GM12878 (cell line): ENCODE measurements around the gene IGF2BP2. TPM values are rescaled to one million over a fixed set of nuclear protein-coding genes. Genes with fewer than 3 reads are reported as not detected.

Source experiments
- ATAC-seq: fragments of 200-7000 bp; cut with Tn5 transposase; 3 replicates; pipeline ENCODE4 v1.9.1; 2020; ENCODE audit warnings: mild to moderate bottlenecking, moderate library complexity
- BruUV-seq: library from RNA; stranded (reverse); fragments of 400-500 nt; replicated peaks from 2 replicates; lab custom pipeline; 2021; lab: Mats Ljungman, UMichigan
- CTCF ChIA-PET: fragments of 300-600 bp; sonication (Branson Sonifier 250); formaldehyde crosslinking; extraction: SDS; loops from one replicate; lab custom pipeline; 2021; ENCODE audit warnings: inconsistent platforms; lab: Yijun Ruan, JAX
- POLR2A ChIA-PET: fragments of 350-600 bp; formaldehyde crosslinking; extraction: SDS; loops from one replicate; lab custom pipeline; 2021; ENCODE audit warnings: inconsistent platforms; lab: Charles Lee
- RAD21 ChIA-PET: fragments of 300-600 bp; sonication (Branson Sonifier 250); formaldehyde crosslinking; loops from one replicate; lab custom pipeline; 2023; ENCODE audit warnings: antibody characterized with exemption; ENCODE audit not compliant: unreplicated experiment; lab: Charles Lee
- SMC1A ChIA-PET: fragments of 300-600 bp; sonication (Branson Sonifier 250); formaldehyde crosslinking; loops from one replicate; lab custom pipeline; 2023; ENCODE audit not compliant: unreplicated experiment, uncharacterized antibody; lab: Charles Lee
- DNase-seq: peaks from one replicate; pipeline ENCODE4 v3.0.0-alpha.2; 2011; ENCODE audit warnings: low read depth, low spot score
- FAIRE-seq: peaks from 3 replicates; lab custom pipeline; 2011; peaks lifted over from hg19 to GRCh38; lab: Jason Lieb, UNC
- H2AFZ ChIP-seq: 2 replicates; pipeline ENCODE4 v1.6.0; 2011; ENCODE audit warnings: low read depth, low read length, control low read depth; ENCODE audit not compliant: control insufficient read depth
- H3K27ac ChIP-seq: 2 replicates; pipeline ENCODE4 v1.5.1; 2011; ENCODE audit warnings: control low read depth; ENCODE audit not compliant: control insufficient read depth, insufficient read depth
- H3K27me3 ChIP-seq, 2 experiments: replicated peaks in 1 of 2; 2 replicates each; pipeline versions ENCODE4 v1.6.0 to v1.6.1; 2011; ENCODE audit warnings: low read length in 1 of 2; ENCODE audit not compliant: control insufficient read depth in 2 of 2, insufficient read depth in 2 of 2
- H3K36me3 ChIP-seq, 2 experiments: 2 replicates each; pipeline ENCODE4 v1.5.1; 2011; ENCODE audit warnings: low read length in 1 of 2; ENCODE audit not compliant: control insufficient read depth in 2 of 2, insufficient read depth in 2 of 2
- H3K4me1 ChIP-seq: 2 replicates; pipeline ENCODE4 v1.6.1; 2011; ENCODE audit warnings: mild to moderate bottlenecking, low read length, moderate library complexity, mixed read lengths; ENCODE audit not compliant: control insufficient read depth, insufficient read depth
- H3K4me2 ChIP-seq: 2 replicates; pipeline ENCODE4 v1.6.0; 2011; ENCODE audit warnings: control low read depth; ENCODE audit not compliant: control insufficient read depth, insufficient read depth
- H3K4me3 ChIP-seq: fragments of 200-600 bp; sonication (generic); 2 replicates; pipeline ENCODE4 v1.5.1; 2016
- H3K79me2 ChIP-seq: 2 replicates; pipeline ENCODE4 v1.6.0; 2011; ENCODE audit warnings: low read length; ENCODE audit not compliant: control insufficient read depth, insufficient read depth
- H3K9ac ChIP-seq: 2 replicates; pipeline ENCODE4 v1.8.0; 2011; ENCODE audit warnings: low read length, control low read depth, mixed read lengths; ENCODE audit not compliant: control insufficient read depth, insufficient read depth
- H3K9me3 ChIP-seq: replicated peaks from 3 replicates; pipeline ENCODE4 v1.5.1; 2011; ENCODE audit warnings: mild to moderate bottlenecking, low read length; ENCODE audit not compliant: control insufficient read depth, insufficient read depth
- H4K20me1 ChIP-seq: 2 replicates; pipeline ENCODE4 v1.6.0; 2011; ENCODE audit not compliant: control insufficient read depth, insufficient read depth
- BCL11A ChIP-seq: IDR thresholded peaks from 2 replicates; pipeline ENCODE4 v1.6.1; 2011; ENCODE audit warnings: low read depth, low read length
- CEBPB ChIP-seq, 2 experiments: fragments of 150-350 bp in 1 of 2; IDR thresholded peaks; 2 replicates each; pipeline ENCODE4 v1.6.1; 2012 to 2014; ENCODE audit warnings: low read depth in 2 of 2, low read length in 2 of 2, borderline replicate concordance in 1 of 2, inconsistent platforms in 1 of 2
- CREM ChIP-seq: IDR thresholded peaks from 2 replicates; pipeline ENCODE4 v1.6.1; 2014; ENCODE audit warnings: antibody characterized with exemption, low read depth
- ETV6 ChIP-seq, 2 experiments: fragments of 450-650 bp in 1 of 2; IDR thresholded peaks in 1 of 2; conservative IDR thresholded peaks in 1 of 2; 2 replicates each; pipeline ENCODE4 v1.6.1; 2014; ENCODE audit warnings: antibody characterized with exemption in 1 of 2, borderline replicate concordance in 1 of 2, low read depth in 1 of 2, mild to moderate bottlenecking in 1 of 2, moderate library complexity in 1 of 2
- HDAC2 ChIP-seq: fragments of 200-600 bp; sonication (generic); IDR thresholded peaks from 2 replicates; pipeline ENCODE4 v1.6.1; 2017
- KDM1A ChIP-seq: fragments of 200-600 bp; sonication (generic); IDR thresholded peaks from 2 replicates; pipeline ENCODE4 v1.6.1; 2016; ENCODE audit warnings: borderline replicate concordance
- MAX ChIP-seq: IDR thresholded peaks from 2 replicates; pipeline ENCODE4 v1.6.1; 2012; ENCODE audit warnings: low read depth, low read length, improper control_type of control experiment
- PAX5 ChIP-seq: IDR thresholded peaks from 2 replicates; pipeline ENCODE4 v1.6.1; 2011; ENCODE audit warnings: low read depth, low read length, borderline replicate concordance
- SMAD1 ChIP-seq: fragments of 450-650 bp; IDR thresholded peaks from 2 replicates; pipeline ENCODE4 v1.6.1; 2018; ENCODE audit warnings: mild to moderate bottlenecking, low read depth; ENCODE audit not compliant: partially characterized antibody
- ZBED1 ChIP-seq: IDR thresholded peaks from 2 replicates; pipeline ENCODE4 v1.6.1; 2016; ENCODE audit warnings: borderline replicate concordance
- WGBS: methylation state at CpG from one replicate; pipeline ENCODE4 v1.1.6; 2016; ENCODE audit warnings: low lambda C conversion rate; ENCODE audit not compliant: insufficient replicate concordance, insufficient coverage; ENCODE audit errors: missing lambda C conversion rate; 5-methylcytosine and 5-hydroxymethylcytosine counted together
- in situ Hi-C: fragments of 300-500 bp; cut with MboI; formaldehyde crosslinking; loops from 9 replicates; pipeline ENCODE4 v1.14.3; 2018; ENCODE audit warnings: mixed read lengths
- intact Hi-C: fragments of 100-400 bp; cut with micrococcal nuclease; formaldehyde crosslinking; loops from one replicate; pipeline ENCODE4 v1.14.2; 2022; ENCODE audit not compliant: unreplicated experiment
- polyA plus RNA-seq, 11 experiments: library from polyadenylated mRNA; depleted of rRNA in 4 of 11; unstranded in 6 of 11; stranded (reverse) in 5 of 11; fragments of >200 nt; fragmentation: Nextera tagmentation in 4 of 11; fragmentation: Illumina TruSeq in 1 of 11; extraction: Ambion mirVana in 4 of 11; extraction: Trizol in 1 of 11; gene quantifications; 1 replicate in 1 of 11; 2 replicates in 10 of 11; pipeline versions ENCODE4 v1.2.1 to v1.2.3, GENCODE V29; 2011 to 2016; ENCODE audit warnings: inconsistent platforms in 2 of 11, missing spikeins in 2 of 11, low read depth in 1 of 11
- total RNA-seq, 4 experiments: library from RNA; depleted of rRNA in 3 of 4; stranded (reverse); fragments of >200 nt in 3 of 4; fragmentation: Illumina TruSeq in 1 of 4; extraction: Trizol in 1 of 4; gene quantifications; 2 replicates each; pipeline versions ENCODE4 v1.2.1 to v1.2.3, GENCODE V29; 2013 to 2021
- TF ChIP-seq, protein P1 (sequence below): IDR thresholded peaks from 2 replicates; pipeline ENCODE4 v1.6.1; 2012; ENCODE audit warnings: improper control_type of control experiment, low read depth, low read length; ENCODE audit not compliant: insufficient replicate concordance
- TF ChIP-seq, protein P2 (sequence below): fragments of 450-650 bp; IDR thresholded peaks from 2 replicates; pipeline ENCODE4 v1.6.1; 2017; ENCODE audit warnings: borderline replicate concordance
- TF ChIP-seq, protein P3 (sequence below): IDR thresholded peaks from 2 replicates; pipeline ENCODE4 v1.6.1; 2011; ENCODE audit warnings: low read depth, mild to moderate bottlenecking, low read length, moderate library complexity, borderline replicate concordance; ENCODE audit errors: extremely low read depth

The IGF2BP2 gene
- total and polyA plus RNA-seq, 10 of the 15 experiments (the other 5 are each of a cell fraction or from before 2014, with no cell fraction given), result 0.25 to 0.72 TPM; not detected in 8

DNA sequence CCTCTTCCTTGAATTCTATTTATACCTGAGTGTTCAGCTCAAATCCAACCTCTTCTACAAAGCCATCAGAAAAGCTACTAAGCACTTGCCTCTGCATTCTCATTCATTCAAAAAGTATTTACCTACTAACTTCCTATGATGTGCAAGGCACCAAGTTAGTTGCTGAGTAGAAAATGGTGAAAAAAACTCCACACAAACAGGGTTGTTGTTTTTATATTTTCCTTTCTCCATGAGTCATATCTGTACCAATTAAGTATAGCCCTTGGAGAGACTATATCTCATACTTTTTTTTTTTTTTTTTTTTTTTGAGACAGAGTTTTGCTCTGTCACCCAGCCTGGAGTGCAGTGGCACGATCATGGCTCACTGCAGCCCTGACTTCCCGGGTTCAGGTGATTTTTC lies 67.7 kb downstream of the IGF2BP2 start (continued):
- TF ChIP-seq, protein P1, sequence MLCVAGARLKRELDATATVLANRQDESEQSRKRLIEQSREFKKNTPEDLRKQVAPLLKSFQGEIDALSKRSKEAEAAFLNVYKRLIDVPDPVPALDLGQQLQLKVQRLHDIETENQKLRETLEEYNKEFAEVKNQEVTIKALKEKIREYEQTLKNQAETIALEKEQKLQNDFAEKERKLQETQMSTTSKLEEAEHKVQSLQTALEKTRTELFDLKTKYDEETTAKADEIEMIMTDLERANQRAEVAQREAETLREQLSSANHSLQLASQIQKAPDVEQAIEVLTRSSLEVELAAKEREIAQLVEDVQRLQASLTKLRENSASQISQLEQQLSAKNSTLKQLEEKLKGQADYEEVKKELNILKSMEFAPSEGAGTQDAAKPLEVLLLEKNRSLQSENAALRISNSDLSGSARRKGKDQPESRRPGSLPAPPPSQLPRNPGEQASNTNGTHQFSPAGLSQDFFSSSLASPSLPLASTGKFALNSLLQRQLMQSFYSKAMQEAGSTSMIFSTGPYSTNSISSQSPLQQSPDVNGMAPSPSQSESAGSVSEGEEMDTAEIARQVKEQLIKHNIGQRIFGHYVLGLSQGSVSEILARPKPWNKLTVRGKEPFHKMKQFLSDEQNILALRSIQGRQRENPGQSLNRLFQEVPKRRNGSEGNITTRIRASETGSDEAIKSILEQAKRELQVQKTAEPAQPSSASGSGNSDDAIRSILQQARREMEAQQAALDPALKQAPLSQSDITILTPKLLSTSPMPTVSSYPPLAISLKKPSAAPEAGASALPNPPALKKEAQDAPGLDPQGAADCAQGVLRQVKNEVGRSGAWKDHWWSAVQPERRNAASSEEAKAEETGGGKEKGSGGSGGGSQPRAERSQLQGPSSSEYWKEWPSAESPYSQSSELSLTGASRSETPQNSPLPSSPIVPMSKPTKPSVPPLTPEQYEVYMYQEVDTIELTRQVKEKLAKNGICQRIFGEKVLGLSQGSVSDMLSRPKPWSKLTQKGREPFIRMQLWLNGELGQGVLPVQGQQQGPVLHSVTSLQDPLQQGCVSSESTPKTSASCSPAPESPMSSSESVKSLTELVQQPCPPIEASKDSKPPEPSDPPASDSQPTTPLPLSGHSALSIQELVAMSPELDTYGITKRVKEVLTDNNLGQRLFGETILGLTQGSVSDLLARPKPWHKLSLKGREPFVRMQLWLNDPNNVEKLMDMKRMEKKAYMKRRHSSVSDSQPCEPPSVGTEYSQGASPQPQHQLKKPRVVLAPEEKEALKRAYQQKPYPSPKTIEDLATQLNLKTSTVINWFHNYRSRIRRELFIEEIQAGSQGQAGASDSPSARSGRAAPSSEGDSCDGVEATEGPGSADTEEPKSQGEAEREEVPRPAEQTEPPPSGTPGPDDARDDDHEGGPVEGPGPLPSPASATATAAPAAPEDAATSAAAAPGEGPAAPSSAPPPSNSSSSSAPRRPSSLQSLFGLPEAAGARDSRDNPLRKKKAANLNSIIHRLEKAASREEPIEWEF, result no peak
- TF ChIP-seq SMAD1 (no peak), MAX (no peak), KDM1A (no peak), BCL11A (no peak), ETV6 (conservative IDR thresholded peaks at IDR 0.05 in 1 of 2, IDR thresholded peaks at IDR 0.05 in 1 of 2; ENCODE audit: borderline replicate concordance in 1 of 2, low read depth in 1 of 2) (no peak), ZBED1 (no peak)

GRCh38 chr3:185756477-185756876 lies 68.4 kb downstream of the IGF2BP2 start:
- Histone ChIP-seq H3K79me2 (no peaks in the 10 kb centered on the region), H3K4me3 (no peak overlapping the region), H3K27ac (no peak overlapping the region), H3K9me3 (no peaks in the 10 kb centered on the region; the same call in 2 of the 3 replicates), H2AFZ (no peak overlapping the region), H3K36me3 (no peaks in the 10 kb centered on the region), H4K20me1 (no peaks in the 10 kb centered on the region), H3K27me3 (peaks cover 0 to 4% of the 10 kb centered on the region in 2 experiments), H3K9ac (no peak overlapping the region), H3K4me2 (no peak overlapping the region), H3K4me1 (no peaks in the 10 kb centered on the region)
- ChIA-PET RAD21 (no interaction called here), POLR2A (no interaction called here), CTCF (interaction anchor here (3.2 kb wide), 1 partner anchor 12 kb away, joined by 17 read pairs; no protein-coding TSS in a partner anchor), SMC1A (no interaction called here)
- DNase-seq (no peak), ATAC-seq (no peak), FAIRE-seq (no peak)
- intact Hi-C loops (no loop called here), in situ Hi-C loops (no loop called here)
- BruUV-seq, result no TSS peak
- 60% methylated on average over 4 of the region's 4 CpGs for WGBS
- TF ChIP-seq HDAC2 (no peak), CREM (no peak), PAX5 (no peak), ZBED1 (no peak), CEBPB (IDR thresholded peaks at IDR 0.05; ENCODE audit: borderline replicate concordance in 1 of 2, low read depth in 2 of 2, low read length in 2 of 2) (no peak), ETV6 (conservative IDR thresholded peaks at IDR 0.05 in 1 of 2, IDR thresholded peaks at IDR 0.05 in 1 of 2; ENCODE audit: borderline replicate concordance in 1 of 2, low read depth in 1 of 2) (no peak)
- TF ChIP-seq, protein P2, sequence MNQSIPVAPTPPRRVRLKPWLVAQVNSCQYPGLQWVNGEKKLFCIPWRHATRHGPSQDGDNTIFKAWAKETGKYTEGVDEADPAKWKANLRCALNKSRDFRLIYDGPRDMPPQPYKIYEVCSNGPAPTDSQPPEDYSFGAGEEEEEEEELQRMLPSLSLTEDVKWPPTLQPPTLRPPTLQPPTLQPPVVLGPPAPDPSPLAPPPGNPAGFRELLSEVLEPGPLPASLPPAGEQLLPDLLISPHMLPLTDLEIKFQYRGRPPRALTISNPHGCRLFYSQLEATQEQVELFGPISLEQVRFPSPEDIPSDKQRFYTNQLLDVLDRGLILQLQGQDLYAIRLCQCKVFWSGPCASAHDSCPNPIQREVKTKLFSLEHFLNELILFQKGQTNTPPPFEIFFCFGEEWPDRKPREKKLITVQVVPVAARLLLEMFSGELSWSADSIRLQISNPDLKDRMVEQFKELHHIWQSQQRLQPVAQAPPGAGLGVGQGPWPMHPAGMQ, result no peak
- TF ChIP-seq, protein P3, sequence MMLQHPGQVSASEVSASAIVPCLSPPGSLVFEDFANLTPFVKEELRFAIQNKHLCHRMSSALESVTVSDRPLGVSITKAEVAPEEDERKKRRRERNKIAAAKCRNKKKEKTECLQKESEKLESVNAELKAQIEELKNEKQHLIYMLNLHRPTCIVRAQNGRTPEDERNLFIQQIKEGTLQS, result no peak
